Gastroesophageal sphincter (tissue), 4 donors: Measurements from ENCODE around the gene HECTD4. TPM values are rescaled to one million over a fixed set of nuclear protein-coding genes. Genes with fewer than 3 reads are reported as not detected.

Source experiments
- ATAC-seq: fragments of 150-250 bp; one replicate; pipeline ENCODE4 v1.9.1; 2016; ENCODE audit warnings: mild to moderate bottlenecking, moderate library complexity
- H3K27ac ChIP-seq, 4 donors: fragments of 200-600 bp; sonication (generic) in 3 of 4; 1 replicate in 3 of 4; 2 replicates in 1 of 4; pipeline ENCODE4 v1.5.1; 2016 to 2019
- H3K27me3 ChIP-seq: fragments of 200-600 bp; sonication (generic); one replicate; pipeline ENCODE4 v1.5.1; 2019
- H3K36me3 ChIP-seq, 2 donors: fragments of 200-600 bp; sonication (generic); one replicate each; pipeline ENCODE4 v1.5.1; 2019; ENCODE audit warnings: control low read depth in 1 of 2
- H3K4me1 ChIP-seq, 3 donors: fragments of 200-600 bp; sonication (generic); 1 replicate in 2 of 3; 2 replicates in 1 of 3; pipeline ENCODE4 v1.5.1; 2016 to 2019; ENCODE audit warnings: control low read depth in 2 of 3
- H3K4me3 ChIP-seq, 2 donors: fragments of 200-600 bp; sonication (generic); one replicate each; pipeline ENCODE4 v1.5.1; 2019; ENCODE audit warnings: mild to moderate bottlenecking in 1 of 2, moderate library complexity in 1 of 2
- H3K9me3 ChIP-seq, 3 donors: fragments of 200-600 bp; sonication (generic); one replicate each; pipeline ENCODE4 v1.5.1; 2017 to 2019; ENCODE audit warnings: control low read depth in 2 of 3
- EP300 ChIP-seq: sonication (generic); formaldehyde crosslinking; IDR thresholded peaks from one replicate; pipeline ENCODE4 v1.6.1; 2017; ENCODE audit warnings: antibody characterized with exemption, mild to moderate bottlenecking
- POLR2A ChIP-seq, 2 donors: fragments of 450-650 bp; IDR thresholded peaks; one replicate each; pipeline ENCODE4 v1.6.1; 2017; ENCODE audit warnings: antibody characterized with exemption in 2 of 2, mild to moderate bottlenecking in 2 of 2, moderate library complexity in 1 of 2
- POLR2AphosphoS5 ChIP-seq: sonication (generic); formaldehyde crosslinking; IDR thresholded peaks from one replicate; pipeline ENCODE4 v1.6.1; 2017; ENCODE audit warnings: antibody characterized with exemption
- WGBS, 2 donors: methylation state at CpG; one replicate each; pipeline ENCODE4 v1.1.5; 2018; ENCODE audit warnings: low coverage in 1 of 2; 5-methylcytosine and 5-hydroxymethylcytosine counted together
- total RNA-seq, 4 donors: library from RNA; depleted of rRNA; stranded (reverse); fragments of >200 nt; gene quantifications; one replicate each; pipeline ENCODE4 v1.1.0, GENCODE V29; 2016
- TF ChIP-seq, protein P1 (sequence below), 4 experiments: fragments of 200-600 bp in 2 of 4; fragments of 450-650 bp in 2 of 4; sonication (generic) in 1 of 4; IDR thresholded peaks; one replicate each; pipeline ENCODE4 v1.5.1; 2017 to 2019; ENCODE audit warnings: antibody characterized with exemption in 4 of 4, mild to moderate bottlenecking in 2 of 4, moderate library complexity in 2 of 4

The HECTD4 gene
- total RNA-seq, 4 donors from 2014 or later = 23.1 to 56.8 (median 42.3) TPM

DNA sequence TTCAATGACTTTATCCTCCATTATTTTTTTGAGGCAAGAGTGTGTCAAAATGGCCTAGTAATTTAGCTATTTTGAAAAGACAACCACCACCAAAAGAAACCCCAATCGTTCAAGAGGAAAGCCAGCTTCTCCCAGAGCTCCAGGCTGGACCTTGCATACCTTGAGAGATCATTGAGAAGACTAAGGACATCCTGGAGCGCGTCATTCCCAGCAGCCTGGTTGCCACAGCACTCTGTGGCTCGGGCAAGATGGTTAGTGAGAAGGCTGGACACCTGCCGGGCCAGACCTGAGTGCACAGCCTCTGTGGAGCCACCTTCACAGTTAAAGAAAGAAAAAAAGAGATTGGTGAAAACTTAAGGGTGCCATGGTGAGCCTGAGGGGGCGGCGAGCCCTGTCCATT is 145.4 kb downstream of the HECTD4 start:
- ATAC-seq = no peak
- no peaks in the 10 kb centered on the region for H3K27me3 ChIP-seq
- no peaks in the 10 kb centered on the region for H3K9me3 ChIP-seq
- H3K4me3 ChIP-seq = no peak overlapping the region
- H3K4me1 ChIP-seq = no peaks in the 10 kb centered on the region
- WGBS, 2 donors = 83 to 93% methylated on average over 3 to 7 of the region's 7 CpGs
- no peak for TF ChIP-seq POLR2AphosphoS5
- TF ChIP-seq, protein P1, sequence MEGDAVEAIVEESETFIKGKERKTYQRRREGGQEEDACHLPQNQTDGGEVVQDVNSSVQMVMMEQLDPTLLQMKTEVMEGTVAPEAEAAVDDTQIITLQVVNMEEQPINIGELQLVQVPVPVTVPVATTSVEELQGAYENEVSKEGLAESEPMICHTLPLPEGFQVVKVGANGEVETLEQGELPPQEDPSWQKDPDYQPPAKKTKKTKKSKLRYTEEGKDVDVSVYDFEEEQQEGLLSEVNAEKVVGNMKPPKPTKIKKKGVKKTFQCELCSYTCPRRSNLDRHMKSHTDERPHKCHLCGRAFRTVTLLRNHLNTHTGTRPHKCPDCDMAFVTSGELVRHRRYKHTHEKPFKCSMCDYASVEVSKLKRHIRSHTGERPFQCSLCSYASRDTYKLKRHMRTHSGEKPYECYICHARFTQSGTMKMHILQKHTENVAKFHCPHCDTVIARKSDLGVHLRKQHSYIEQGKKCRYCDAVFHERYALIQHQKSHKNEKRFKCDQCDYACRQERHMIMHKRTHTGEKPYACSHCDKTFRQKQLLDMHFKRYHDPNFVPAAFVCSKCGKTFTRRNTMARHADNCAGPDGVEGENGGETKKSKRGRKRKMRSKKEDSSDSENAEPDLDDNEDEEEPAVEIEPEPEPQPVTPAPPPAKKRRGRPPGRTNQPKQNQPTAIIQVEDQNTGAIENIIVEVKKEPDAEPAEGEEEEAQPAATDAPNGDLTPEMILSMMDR (IDR thresholded peaks at IDR 0.05) = no peak
- no peak for TF ChIP-seq EP300
- no peak for TF ChIP-seq POLR2A (IDR thresholded peaks at IDR 0.05)
- H3K36me3 ChIP-seq = peaks cover 9 to 97% of the 10 kb centered on the region in 2 donors
- no peak overlapping the region for H3K27ac ChIP-seq

DNA sequence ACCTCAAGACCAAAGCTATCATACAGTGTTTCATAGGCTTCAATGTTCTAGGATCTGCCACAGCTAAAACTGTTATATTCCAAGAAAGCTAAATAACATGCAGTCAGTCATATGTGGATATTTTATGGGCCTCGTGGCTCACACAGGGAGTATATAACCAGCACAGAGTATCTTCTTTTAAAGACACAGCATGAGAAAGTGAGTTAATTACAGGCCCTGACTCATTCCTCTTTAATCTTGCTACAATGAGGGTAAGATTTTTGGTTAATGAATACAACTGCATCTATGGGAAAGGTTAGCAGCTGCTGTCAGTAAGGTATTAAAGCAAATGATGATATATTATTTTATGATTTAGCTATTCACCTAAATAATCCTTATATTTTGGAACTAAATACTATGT is 145.8 kb downstream of the HECTD4 start:
- TF ChIP-seq EP300 (no peak), POLR2AphosphoS5 (no peak)
- TF ChIP-seq, protein P1 (IDR thresholded peaks at IDR 0.05) = no peak
- 44 to 59% methylated on average over 1 of the region's 1 CpG for WGBS, 2 donors
- H3K36me3 ChIP-seq = peaks cover 9 to 97% of the 10 kb centered on the region in 2 donors

DNA sequence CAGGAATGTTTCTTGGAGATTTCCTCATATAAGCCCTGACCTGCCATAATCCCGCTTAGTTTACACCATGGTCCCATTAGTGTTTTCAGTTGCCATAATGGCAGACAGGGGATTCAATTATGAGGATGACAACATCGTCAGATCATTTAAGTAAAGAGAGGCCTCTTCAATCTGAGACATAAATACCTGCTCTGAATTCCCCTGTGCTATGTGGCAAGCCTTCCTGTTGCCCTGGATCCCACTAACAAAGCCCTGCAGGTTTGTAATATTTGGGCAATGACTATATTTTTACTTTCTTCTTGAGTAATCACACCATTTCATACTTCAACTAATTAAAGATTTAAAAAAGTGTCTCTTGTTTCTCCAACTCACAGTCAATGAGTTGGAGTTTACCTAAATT is 147.9 kb downstream of the HECTD4 start:
- peaks cover 9 to 97% of the 10 kb centered on the region in 2 donors for H3K36me3 ChIP-seq
- no peaks in the 10 kb centered on the region for H3K27me3 ChIP-seq
- H3K9me3 ChIP-seq = no peaks in the 10 kb centered on the region
- WGBS, 2 donors = 89 to 100% methylated on average over 2 of the region's 2 CpGs
- ATAC-seq = no peak
- H3K27ac ChIP-seq = no peak overlapping the region
- no peak overlapping the region for H3K4me3 ChIP-seq
- H3K4me1 ChIP-seq = no peaks in the 10 kb centered on the region
- TF ChIP-seq EP300 (no peak), POLR2A (IDR thresholded peaks at IDR 0.05) (no peak), POLR2AphosphoS5 (no peak)
- TF ChIP-seq, protein P1 (IDR thresholded peaks at IDR 0.05) = no peak

More for the DNA sequence above, 145.8 kb downstream of the HECTD4 start:
- Histone ChIP-seq H3K27me3 (no peaks in the 10 kb centered on the region), H3K9me3 (no peaks in the 10 kb centered on the region), H3K27ac (no peak overlapping the region), H3K4me1 (no peaks in the 10 kb centered on the region), H3K4me3 (no peak overlapping the region)
- no peak for ATAC-seq

DNA sequence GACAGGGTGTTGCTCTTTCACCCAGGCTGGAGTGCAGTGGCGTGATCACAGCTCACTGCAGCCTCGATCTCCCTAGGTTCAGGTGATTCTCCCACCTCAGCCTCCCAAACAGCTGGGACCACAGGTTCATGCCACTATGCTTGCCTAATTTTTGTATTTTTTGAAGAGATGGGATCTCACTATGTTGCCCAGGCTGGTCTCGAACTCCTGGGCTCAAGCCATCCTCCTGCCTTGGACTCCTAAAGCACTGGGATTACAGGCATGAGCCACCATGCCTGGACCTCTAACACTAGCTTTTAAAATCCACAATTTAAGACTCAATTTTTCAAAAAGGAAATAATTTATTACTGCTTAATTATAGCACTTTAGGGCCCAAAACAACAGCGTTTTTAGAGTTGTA is 149.0 kb downstream of the HECTD4 start:
- TF ChIP-seq, protein P1 (IDR thresholded peaks at IDR 0.05) = no peak
- no peak for TF ChIP-seq POLR2A (IDR thresholded peaks at IDR 0.05)
- no peak for TF ChIP-seq POLR2AphosphoS5
- no peak for TF ChIP-seq EP300
- Histone ChIP-seq H3K9me3 (no peaks in the 10 kb centered on the region), H3K27me3 (no peaks in the 10 kb centered on the region), H3K27ac (no peak overlapping the region), H3K36me3 (peaks cover 9 to 97% of the 10 kb centered on the region in 2 donors), H3K4me3 (no peak overlapping the region), H3K4me1 (no peaks in the 10 kb centered on the region)
- 94% methylated on average over 4 of the region's 4 CpGs; no CpG with 5 or more reads in 1 of the 2 donors for WGBS, 2 donors
- ATAC-seq = no peak

DNA sequence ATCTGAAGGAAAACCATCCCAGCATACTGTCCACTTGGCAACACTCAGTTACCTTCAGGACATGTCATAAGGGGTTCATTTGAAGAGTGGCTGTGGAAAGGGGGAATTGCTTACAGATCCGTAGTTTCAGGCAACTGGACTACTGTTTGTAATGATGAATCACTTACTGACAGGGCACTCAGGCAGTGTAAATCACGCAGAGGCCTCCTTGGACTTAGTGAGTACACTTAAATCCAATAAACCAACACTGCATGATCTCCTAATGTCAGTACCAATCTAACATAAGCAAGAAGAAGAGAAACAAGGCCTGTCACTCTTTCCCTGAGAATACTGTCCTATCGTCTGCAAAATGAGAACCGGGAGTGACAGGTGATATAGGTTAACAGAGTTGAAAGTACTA is 152.1 kb downstream of the HECTD4 start:
- H3K9me3 ChIP-seq = no peaks in the 10 kb centered on the region
- no peak overlapping the region for H3K27ac ChIP-seq
- no peaks in the 10 kb centered on the region for H3K27me3 ChIP-seq
- WGBS, 2 donors = 50 to 79% methylated on average over 3 to 4 of the region's 4 CpGs
- H3K36me3 ChIP-seq = peaks cover 5 to 97% of the 10 kb centered on the region in 2 donors
- no peaks in the 10 kb centered on the region for H3K4me1 ChIP-seq
- ATAC-seq = no peak
- TF ChIP-seq, protein P1 (IDR thresholded peaks at IDR 0.05) = no peak
- TF ChIP-seq POLR2AphosphoS5 (no peak), POLR2A (IDR thresholded peaks at IDR 0.05) (no peak), EP300 (no peak)
- no peak overlapping the region for H3K4me3 ChIP-seq
